GM19328 (cell line): ENCODE data around the gene CPOX.
A peak's percentile ranks its signal among the peaks of the same experiment; 100 is the strongest.

Source experiments
- ATAC-seq: cut with Tn5 transposase; IDR thresholded peaks from one replicate; pipeline ENCODE4 v1.9.1; 2021; ENCODE audit warnings: mild to moderate bottlenecking, moderate library complexity; ENCODE audit not compliant: unreplicated experiment

The CPOX gene

GRCh38 chr3:98596541-98597500, 3.4 kb upstream of the CPOX start:
- ATAC-seq, result no peak

DNA sequence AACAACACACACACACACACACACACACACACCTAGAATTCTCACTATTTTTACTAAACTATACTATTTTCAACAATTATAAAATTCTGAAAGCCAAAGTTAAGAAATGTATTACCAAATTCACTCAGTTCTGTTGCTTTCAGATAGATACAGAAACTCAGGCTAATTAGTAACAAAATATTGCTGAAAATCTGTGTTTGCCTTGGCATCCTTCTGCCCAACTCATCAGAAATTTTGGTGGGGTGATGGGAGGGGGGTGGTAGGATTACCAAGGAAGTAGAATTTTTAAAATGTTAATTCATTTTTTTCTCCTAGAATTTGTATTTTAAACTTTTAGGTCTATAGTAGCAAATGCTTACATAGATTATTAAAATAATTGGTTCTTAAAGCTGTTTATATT, 2.7 kb upstream of the CPOX start:
- ATAC-seq, result no peak

GRCh38 chr3:98594628-98595324, 1.4 kb upstream of the CPOX start:
- no peak for ATAC-seq

GRCh38 chr3:98592345-98592935, 971 bp downstream of the CPOX start:
- no peak for ATAC-seq

DNA sequence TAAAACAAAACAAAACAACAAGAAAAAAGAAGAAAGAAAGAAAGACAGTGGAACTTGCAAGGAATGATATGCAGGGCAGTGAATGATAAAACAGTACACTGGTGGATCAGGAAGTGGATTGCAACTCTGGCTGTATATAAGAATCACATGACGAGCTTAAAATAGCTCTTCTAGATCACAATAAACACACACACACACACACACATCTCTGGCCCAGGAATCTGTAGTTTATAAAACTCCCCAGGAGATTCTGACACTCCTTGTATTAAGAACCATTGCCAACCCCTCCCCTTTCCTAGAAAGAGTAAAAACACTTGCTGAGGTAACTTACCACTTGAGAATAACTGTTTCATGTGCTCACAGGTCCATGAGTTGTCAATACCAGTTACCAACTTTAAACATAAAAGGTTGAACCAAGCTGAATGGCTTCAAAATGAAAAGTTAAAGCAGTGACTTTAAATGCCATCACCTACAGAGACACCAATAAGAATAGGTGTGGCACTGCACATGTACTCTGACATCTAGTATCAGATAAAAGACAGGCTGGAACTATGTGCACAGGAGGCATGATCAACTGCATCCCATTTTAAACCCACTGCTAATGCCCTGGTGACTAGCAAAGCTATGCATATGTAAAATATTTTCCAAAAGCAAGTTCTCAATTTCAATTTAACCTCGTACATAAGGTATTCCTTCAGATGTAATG, 3.9 kb downstream of the CPOX start:
- ATAC-seq, result no peak

DNA sequence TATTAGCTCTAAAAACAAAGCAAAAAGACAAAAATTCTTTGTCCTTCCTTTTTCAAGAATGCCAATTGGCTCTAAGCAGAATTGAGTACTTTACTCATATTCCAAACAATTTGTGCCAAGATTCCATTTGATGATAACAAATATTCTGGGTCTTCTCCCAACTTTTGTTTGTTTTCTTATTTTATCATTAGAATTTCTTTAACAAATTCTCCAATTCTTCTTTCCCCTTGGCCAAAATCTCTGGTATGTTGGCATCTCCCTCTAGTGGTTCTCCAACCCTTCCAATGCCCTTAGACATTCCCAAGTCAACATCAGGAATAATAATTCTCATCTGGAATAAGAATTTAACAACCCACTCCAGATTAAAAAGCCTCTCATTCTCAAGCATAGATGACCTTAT, 5.3 kb downstream of the CPOX start:
- ATAC-seq, result no peak

DNA sequence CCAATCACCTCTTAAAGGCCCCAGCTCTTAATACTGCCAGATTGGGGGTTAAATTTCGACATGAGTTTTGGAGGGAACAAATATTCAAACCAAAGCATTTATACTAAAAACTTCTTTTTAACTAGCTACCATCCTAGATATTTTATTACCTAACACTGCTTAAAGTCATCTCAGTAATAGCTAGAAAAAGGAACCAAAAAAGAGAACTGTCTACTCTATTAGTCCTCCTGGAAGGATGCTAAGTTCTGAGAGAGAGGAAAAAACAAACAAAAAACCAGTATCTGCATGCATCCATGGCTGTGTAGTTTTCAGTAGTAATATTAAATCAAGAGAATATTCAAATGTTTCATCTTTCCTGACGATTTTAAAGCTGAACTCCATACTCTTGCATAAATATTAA, 5.8 kb downstream of the CPOX start:
- no peak for ATAC-seq

- ATAC-seq, result no peak
Measured at GRCh38 chr3:98584547-98584946, 8.9 kb downstream of the CPOX start.

DNA sequence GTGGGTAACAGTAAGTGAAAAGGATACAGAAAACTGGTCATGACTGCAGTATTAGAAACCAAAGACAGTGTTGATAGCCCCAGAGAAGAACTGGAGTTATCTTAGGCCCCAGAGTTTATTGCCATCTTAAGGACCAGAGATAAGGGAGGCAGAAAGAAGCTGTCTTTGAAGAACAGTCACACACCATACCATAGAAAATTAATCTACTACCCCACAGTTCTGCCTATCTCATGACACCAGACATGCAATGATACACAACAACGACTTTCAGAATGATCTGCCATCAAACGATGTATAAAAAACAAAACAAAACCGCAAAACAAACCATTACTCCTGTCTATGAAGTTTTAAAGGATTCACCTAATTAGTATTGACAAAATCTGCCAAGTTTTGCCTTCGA, 9.6 kb downstream of the CPOX start:
- ATAC-seq, result no peak

DNA sequence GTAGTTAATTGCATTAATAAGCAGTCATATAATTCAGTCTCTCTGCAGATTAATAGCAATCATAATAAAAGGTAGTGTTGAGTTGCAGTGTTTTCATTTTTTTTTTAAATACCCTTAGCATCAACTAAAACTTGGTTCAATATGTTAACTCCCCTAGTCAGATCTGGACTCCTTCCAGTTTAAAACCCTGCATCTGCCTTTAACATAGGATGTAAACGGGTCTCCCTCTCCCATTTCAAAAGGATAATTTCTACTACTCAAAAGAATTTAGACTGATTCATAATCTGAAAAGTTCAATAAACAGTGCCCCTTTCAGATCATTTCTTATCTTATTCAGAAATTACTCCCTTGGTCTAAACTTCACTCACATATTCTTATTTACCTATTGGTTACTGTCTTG, 11.4 kb downstream of the CPOX start:
- no peak for ATAC-seq

- ATAC-seq, result no peak
Measured at GRCh38 chr3:98581474-98581873, 11.9 kb downstream of the CPOX start.

- ATAC-seq, result no peak
Measured at GRCh38 chr3:98580401-98581386, 12.7 kb downstream of the CPOX start.

- no peak for ATAC-seq
Measured at GRCh38 chr3:98577178-98577895, 16.1 kb downstream of the CPOX start.

DNA sequence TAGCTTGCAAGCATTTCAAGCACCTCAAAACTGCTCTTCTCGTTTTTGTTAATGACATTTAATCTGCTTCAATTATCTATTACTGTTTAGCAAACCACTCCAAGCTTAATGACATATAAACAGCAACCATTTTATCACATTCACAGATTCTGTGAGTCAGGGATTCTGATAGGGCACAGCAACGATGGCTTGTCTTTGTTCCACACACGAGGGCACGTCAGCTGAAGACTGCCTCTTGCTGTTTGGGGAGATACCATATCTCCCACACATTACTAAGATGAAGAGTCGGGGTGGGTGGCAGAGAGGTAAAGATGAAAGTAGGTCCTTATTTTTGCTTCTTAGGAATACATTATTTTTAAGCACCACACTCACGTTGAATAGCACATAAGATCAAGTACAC, 19.3 kb downstream of the CPOX start:
- ATAC-seq, result no peak

- peak; percentile 61 for ATAC-seq
Measured at GRCh38 chr3:98573181-98573728, 20.2 kb downstream of the CPOX start.

DNA sequence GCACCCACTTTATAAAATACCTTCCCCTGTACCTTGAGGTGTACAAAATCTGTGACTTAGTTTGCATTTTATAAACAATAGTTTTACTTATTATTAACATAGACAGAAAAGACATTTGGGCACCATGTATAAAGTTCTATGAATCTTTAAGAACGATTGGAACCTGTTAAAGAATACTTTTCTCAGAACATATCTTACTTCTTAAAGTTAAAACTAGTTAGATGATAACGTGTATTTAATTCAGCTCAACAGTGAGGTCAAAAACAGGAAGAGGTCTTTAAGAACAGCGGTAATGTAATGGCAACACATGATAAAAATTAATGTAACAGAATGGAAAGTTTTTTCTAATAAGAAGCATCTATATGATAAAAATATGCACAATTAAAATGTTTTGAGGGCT, 25.0 kb downstream of the CPOX start:
- ATAC-seq, result no peak

DNA sequence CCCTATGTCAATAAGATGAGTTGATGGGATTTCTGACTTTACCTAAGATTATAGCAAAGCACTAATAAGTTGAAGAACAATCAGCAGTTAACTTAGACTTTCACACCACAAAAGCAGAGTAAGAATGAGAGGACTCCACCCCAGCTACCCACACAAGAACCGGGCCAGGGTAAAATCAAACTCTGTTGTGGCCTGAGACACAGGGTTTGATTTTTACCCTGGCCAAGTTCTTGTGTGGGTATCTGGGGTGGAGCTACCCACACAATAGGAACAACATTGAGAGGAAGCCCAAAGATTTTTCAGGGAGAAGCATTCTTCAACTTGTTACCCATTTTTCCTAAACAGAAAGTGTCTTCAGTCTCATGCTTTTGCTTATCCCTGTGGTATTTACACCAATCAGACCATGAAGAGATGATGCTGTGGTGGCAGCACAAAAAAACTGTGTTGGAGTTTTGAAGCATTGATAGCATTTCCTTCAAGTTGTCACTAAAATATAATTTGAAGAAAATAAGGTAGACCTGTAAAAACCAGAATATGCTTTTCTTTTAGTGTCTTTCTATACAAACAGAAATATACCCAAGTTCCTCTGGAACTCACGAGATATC, 25.6 kb downstream of the CPOX start:
- ATAC-seq, result no peak

DNA sequence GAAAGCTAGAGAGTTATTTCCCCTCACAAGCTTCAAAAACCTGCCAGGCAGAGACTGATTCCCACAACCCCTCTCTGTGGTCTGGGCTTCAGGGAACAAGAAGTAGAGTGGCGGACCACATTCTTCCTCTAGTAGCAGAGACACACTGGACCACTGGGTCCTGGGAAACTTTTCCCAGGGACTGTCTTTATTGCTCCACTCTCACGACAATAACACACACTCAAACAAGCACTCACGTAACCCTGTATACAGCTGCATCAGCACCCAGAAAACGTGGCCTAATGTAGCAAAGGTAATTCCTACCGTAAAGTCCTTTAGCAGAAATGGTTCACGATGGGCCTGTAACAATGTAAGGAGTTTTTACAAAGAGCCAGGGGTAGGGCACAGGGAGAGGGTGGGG, 27.6 kb downstream of the CPOX start:
- no peak for ATAC-seq

DNA sequence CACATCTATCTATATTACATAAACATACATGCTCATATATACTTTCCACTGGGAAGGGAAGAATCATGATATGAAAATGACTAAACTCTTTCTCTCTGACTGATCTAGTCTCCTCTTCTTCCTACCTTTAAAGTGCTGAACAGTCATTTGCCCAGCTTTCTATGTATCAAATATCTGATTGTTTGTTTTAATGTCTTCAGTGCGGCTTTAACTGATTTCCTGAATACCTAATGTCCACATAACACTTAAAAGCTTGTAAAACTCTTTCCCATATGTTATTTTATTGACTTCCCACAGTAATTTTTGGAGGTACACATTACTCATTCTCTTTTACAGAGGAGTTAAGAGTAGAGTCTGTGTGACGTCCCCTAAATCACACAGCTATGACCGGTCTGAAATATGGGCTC, 28.2 kb downstream of the CPOX start:
- ATAC-seq, result no peak
